Parathyroid adenoma (tissue), 2 donors: ENCODE data around the gene GALNT10.

Source experiments
- H2AFZ ChIP-seq: fragments of 300-600 bp; sonication (generic); one replicate; pipeline ENCODE4 v1.7.0; 2017; ENCODE audit warnings: antibody characterized with exemption, mild to moderate bottlenecking
- H3K27ac ChIP-seq: fragments of 300-600 bp; sonication (generic); one replicate; pipeline ENCODE4 v1.7.0; 2017
- H3K27me3 ChIP-seq: fragments of 300-600 bp; sonication (generic); one replicate; pipeline ENCODE4 v1.7.0; 2017; ENCODE audit warnings: low read length; ENCODE audit not compliant: control insufficient read depth, insufficient read depth
- H3K36me3 ChIP-seq: fragments of 300-600 bp; sonication (generic); one replicate; pipeline ENCODE4 v1.7.0; 2017; ENCODE audit warnings: low read length; ENCODE audit not compliant: control insufficient read depth, insufficient read depth
- H3K4me1 ChIP-seq: fragments of 300-600 bp; sonication (generic); one replicate; pipeline ENCODE4 v1.7.0; 2017; ENCODE audit warnings: control low read depth
- H3K4me2 ChIP-seq: fragments of 300-600 bp; sonication (generic); one replicate; pipeline ENCODE4 v1.7.0; 2017; ENCODE audit warnings: low read length
- H3K4me3 ChIP-seq: fragments of 300-600 bp; sonication (generic); one replicate; pipeline ENCODE4 v1.7.0; 2017; ENCODE audit warnings: low read depth, low read length
- H3K79me2 ChIP-seq: fragments of 300-600 bp; sonication (generic); one replicate; pipeline ENCODE4 v1.7.0; 2017; ENCODE audit warnings: control low read depth
- H3K9ac ChIP-seq: fragments of 300-600 bp; sonication (generic); one replicate; pipeline ENCODE4 v1.7.0; 2017; ENCODE audit warnings: mild to moderate bottlenecking
- H3K9me3 ChIP-seq: fragments of 300-600 bp; sonication (generic); one replicate; pipeline ENCODE4 v1.7.0; 2017; ENCODE audit warnings: low read length; ENCODE audit not compliant: control insufficient read depth
- CTCF ChIP-seq: fragments of 300-600 bp; sonication (generic); IDR thresholded peaks from one replicate; pipeline ENCODE4 v1.7.0; 2017; ENCODE audit warnings: antibody characterized with exemption, mild to moderate bottlenecking
- donor health status: primary hyperparathyroidism.

Gene GALNT10

GRCh38 chr5:154284433-154284832 lies 93.9 kb downstream of the GALNT10 start:
- H3K27me3 ChIP-seq, result no peaks in the 10 kb centered on the region
- H3K4me1 ChIP-seq, result no peaks in the 10 kb centered on the region
- H2AFZ ChIP-seq, result no peak overlapping the region
- H3K27ac ChIP-seq, result no peak overlapping the region
- no peak overlapping the region for H3K4me2 ChIP-seq
- H3K79me2 ChIP-seq, result no peaks in the 10 kb centered on the region
- no peaks in the 10 kb centered on the region for H3K36me3 ChIP-seq
- H3K4me3 ChIP-seq, result no peak overlapping the region
- H3K9me3 ChIP-seq, result no peaks in the 10 kb centered on the region
- TF ChIP-seq CTCF, result no peak
- no peak overlapping the region for H3K9ac ChIP-seq

- Histone ChIP-seq H3K27ac (no peak overlapping the region), H3K27me3 (no peaks in the 10 kb centered on the region), H3K4me1 (no peaks in the 10 kb centered on the region), H3K4me3 (no peak overlapping the region), H3K79me2 (no peaks in the 10 kb centered on the region), H3K36me3 (no peaks in the 10 kb centered on the region), H3K4me2 (no peak overlapping the region), H2AFZ (no peak overlapping the region), H3K9me3 (no peaks in the 10 kb centered on the region), H3K9ac (no peak overlapping the region)
- no peak for TF ChIP-seq CTCF
Observed at GRCh38 chr5:154285661-154286408, 95.3 kb downstream of the GALNT10 start.

GRCh38 chr5:154286557-154286956 lies 96.0 kb downstream of the GALNT10 start:
- H3K27me3 ChIP-seq, result no peaks in the 10 kb centered on the region
- no peaks in the 10 kb centered on the region for H3K9me3 ChIP-seq
- no peak overlapping the region for H3K4me2 ChIP-seq
- no peak overlapping the region for H3K27ac ChIP-seq
- H3K36me3 ChIP-seq, result no peaks in the 10 kb centered on the region
- no peak overlapping the region for H2AFZ ChIP-seq
- H3K4me1 ChIP-seq, result no peaks in the 10 kb centered on the region
- no peak overlapping the region for H3K4me3 ChIP-seq
- no peak for TF ChIP-seq CTCF
- H3K79me2 ChIP-seq, result no peaks in the 10 kb centered on the region
- no peak overlapping the region for H3K9ac ChIP-seq

GRCh38 chr5:154287136-154287535 lies 96.6 kb downstream of the GALNT10 start:
- Histone ChIP-seq H3K79me2 (no peaks in the 10 kb centered on the region), H2AFZ (no peak overlapping the region), H3K4me3 (no peak overlapping the region), H3K27ac (no peak overlapping the region), H3K9ac (no peak overlapping the region), H3K9me3 (no peaks in the 10 kb centered on the region), H3K27me3 (no peaks in the 10 kb centered on the region), H3K36me3 (no peaks in the 10 kb centered on the region), H3K4me1 (no peaks in the 10 kb centered on the region), H3K4me2 (no peak overlapping the region)
- TF ChIP-seq CTCF, result no peak

- no peaks in the 10 kb centered on the region for H3K4me1 ChIP-seq
- H3K9me3 ChIP-seq, result no peaks in the 10 kb centered on the region
- no peak overlapping the region for H3K27ac ChIP-seq
- no peaks in the 10 kb centered on the region for H3K79me2 ChIP-seq
- no peaks in the 10 kb centered on the region for H3K27me3 ChIP-seq
- H3K36me3 ChIP-seq, result no peaks in the 10 kb centered on the region
- TF ChIP-seq CTCF, result no peak
- no peak overlapping the region for H2AFZ ChIP-seq
- H3K4me2 ChIP-seq, result no peak overlapping the region
- no peak overlapping the region for H3K4me3 ChIP-seq
- no peak overlapping the region for H3K9ac ChIP-seq
Observed at GRCh38 chr5:154288145-154288544, 97.6 kb downstream of the GALNT10 start.
